ENCODE results near the gene ANO6. TPM values are rescaled to one million over a fixed set of nuclear protein-coding genes. Genes with fewer than 3 reads are reported as not detected.

Gene ANO6
- total RNA-seq, 2 donors from 2014 or later: 13.2 to 21.2 TPM

DNA sequence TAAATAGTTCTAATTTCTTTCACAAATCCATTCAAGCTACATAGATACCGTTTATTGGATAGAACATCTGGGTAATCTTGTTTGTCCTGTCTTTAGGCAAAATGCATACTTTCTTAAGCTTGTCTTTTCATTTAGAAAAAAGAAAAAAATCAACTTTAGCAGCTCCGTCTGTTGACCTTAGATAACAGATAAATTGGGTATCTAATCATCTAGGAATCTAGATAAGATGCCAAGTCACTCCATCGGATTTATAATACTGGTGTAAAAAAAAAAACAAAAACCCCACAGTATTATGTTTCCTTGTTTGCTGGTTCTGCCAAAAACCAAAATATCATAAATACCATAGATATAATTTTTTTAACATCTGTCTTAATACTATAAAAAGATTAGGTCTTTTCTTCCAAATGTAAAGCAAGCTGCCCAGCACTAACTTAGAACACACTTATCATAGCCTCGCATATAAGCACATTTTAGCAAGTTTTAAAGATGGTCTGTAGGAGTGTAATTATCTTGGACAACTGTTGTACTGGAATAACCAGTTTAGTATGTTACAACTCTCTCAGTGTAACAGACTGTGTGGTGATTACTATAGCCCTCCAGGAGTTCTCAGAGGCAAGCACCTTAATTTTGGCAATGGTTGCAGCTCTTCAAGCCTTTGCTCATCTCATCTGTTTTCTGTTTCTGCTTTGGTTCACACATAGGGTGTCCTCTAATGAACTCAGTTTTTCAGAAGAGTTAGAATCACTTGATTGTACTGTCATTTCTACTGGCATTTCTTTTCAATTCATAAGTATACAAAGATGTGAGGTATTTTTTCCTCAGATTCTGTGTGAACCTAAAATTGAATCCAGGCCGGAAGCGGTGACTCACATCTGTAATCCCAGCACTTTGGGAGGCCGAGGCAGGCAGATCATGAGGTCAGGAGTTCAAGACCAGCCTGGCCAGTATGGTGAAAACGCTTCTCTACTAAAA is 83.1 kb downstream of the ANO6 start:
- Histone ChIP-seq H3K9me3 (no peaks in the 10 kb centered on the region), H3K27ac (no peak overlapping the region), H3K27me3 (no peaks in the 10 kb centered on the region), H3K36me3 (no peaks in the 10 kb centered on the region), H3K9ac (ENCODE audit: low read depth in 2 of 2, low read length in 2 of 2) (no peak overlapping the region), H3K4me3 (no peak overlapping the region), H3K4me1 (no peaks in the 10 kb centered on the region)
- intact Hi-C loops (cut with DNase I): no loop called here
- no peak for DNase-seq
- TF ChIP-seq CTCF (IDR thresholded peaks at IDR 0.05): no peak

- no peak for DNase-seq
- no peak for TF ChIP-seq CTCF (IDR thresholded peaks at IDR 0.05)
- H3K4me3 ChIP-seq: no peak overlapping the region
- no peak overlapping the region for H3K27ac ChIP-seq
- intact Hi-C loops (cut with DNase I): no loop called here
- H3K9me3 ChIP-seq: no peaks in the 10 kb centered on the region
- H3K4me1 ChIP-seq: no peaks in the 10 kb centered on the region
- no peaks in the 10 kb centered on the region for H3K27me3 ChIP-seq
- no peak overlapping the region for H3K9ac ChIP-seq (ENCODE audit: low read depth in 2 of 2, low read length in 2 of 2)
- H3K36me3 ChIP-seq: no peaks in the 10 kb centered on the region
Measured at GRCh38 chr12:45302621-45303369, 86.9 kb downstream of the ANO6 start.

DNA sequence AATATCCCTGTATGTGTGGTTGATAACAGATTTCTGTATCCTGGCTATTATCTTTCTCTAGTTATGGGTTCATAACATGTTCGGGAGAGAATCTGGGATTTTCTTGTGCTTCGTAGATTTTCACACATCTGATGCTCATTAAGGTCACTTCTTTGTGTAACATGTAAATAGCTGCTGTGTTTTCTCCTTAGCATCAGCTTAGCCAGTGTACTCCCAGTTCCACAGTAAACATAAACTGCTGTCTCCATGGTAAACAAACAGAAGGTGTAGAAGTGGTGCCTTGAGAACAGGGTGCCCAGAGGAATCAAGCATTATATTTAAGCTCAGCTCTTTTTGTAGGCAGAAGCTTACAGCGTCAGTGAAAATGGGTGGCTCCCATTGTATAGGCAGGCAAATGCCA is 88.0 kb downstream of the ANO6 start:
- no peak overlapping the region for H3K27ac ChIP-seq
- H3K9me3 ChIP-seq: no peaks in the 10 kb centered on the region
- no peak for DNase-seq
- intact Hi-C loops (cut with DNase I): no loop called here
- H3K36me3 ChIP-seq: no peaks in the 10 kb centered on the region
- no peaks in the 10 kb centered on the region for H3K27me3 ChIP-seq
- H3K4me3 ChIP-seq: no peak overlapping the region
- TF ChIP-seq CTCF (IDR thresholded peaks at IDR 0.05): no peak
- no peaks in the 10 kb centered on the region for H3K4me1 ChIP-seq
- no peak overlapping the region for H3K9ac ChIP-seq (ENCODE audit: low read depth in 2 of 2, low read length in 2 of 2)

GRCh38 chr12:45304514-45305178 is 88.8 kb downstream of the ANO6 start:
- DNase-seq: no peak
- no peaks in the 10 kb centered on the region for H3K36me3 ChIP-seq
- H3K9ac ChIP-seq (ENCODE audit: low read depth in 2 of 2, low read length in 2 of 2): no peak overlapping the region
- no peaks in the 10 kb centered on the region for H3K9me3 ChIP-seq
- no peaks in the 10 kb centered on the region for H3K27me3 ChIP-seq
- no peaks in the 10 kb centered on the region for H3K4me1 ChIP-seq
- H3K27ac ChIP-seq: no peak overlapping the region
- no peak for TF ChIP-seq CTCF (IDR thresholded peaks at IDR 0.05)
- H3K4me3 ChIP-seq: no peak overlapping the region
- intact Hi-C loops (cut with DNase I): no loop called here

GRCh38 chr12:45305907-45306306 is 90.0 kb downstream of the ANO6 start:
- TF ChIP-seq CTCF (IDR thresholded peaks at IDR 0.05): no peak

More at GRCh38 chr12:45305907-45306306, 90.0 kb downstream of the ANO6 start:
- Histone ChIP-seq H3K27me3 (no peaks in the 10 kb centered on the region), H3K4me3 (no peak overlapping the region), H3K27ac (no peak overlapping the region), H3K36me3 (no peaks in the 10 kb centered on the region), H3K9me3 (no peaks in the 10 kb centered on the region), H3K9ac (ENCODE audit: low read depth in 2 of 2, low read length in 2 of 2) (no peak overlapping the region), H3K4me1 (no peaks in the 10 kb centered on the region)
- intact Hi-C loops (cut with DNase I): no loop called here
- no peak for DNase-seq
